Subcutaneous abdominal adipose tissue (tissue), 5 donors: ENCODE results near the gene GRB10.

Experiments used
- H3K27ac ChIP-seq: one replicate; pipeline ENCODE4 v1.7.0; 2013; ENCODE audit warnings: low read depth, mild to moderate bottlenecking, inconsistent platforms, low read length, moderate library complexity
- H3K27me3 ChIP-seq, 5 donors: one replicate each; pipeline ENCODE4 v1.7.0; 2013; ENCODE audit warnings: low read length in 5 of 5, inconsistent platforms in 1 of 5; ENCODE audit not compliant: control insufficient read depth in 5 of 5, insufficient read depth in 4 of 5
- H3K36me3 ChIP-seq, 5 donors: one replicate each; pipeline ENCODE4 v1.7.0; 2013; ENCODE audit warnings: low read length in 5 of 5; ENCODE audit not compliant: control insufficient read depth in 5 of 5, insufficient read depth in 5 of 5
- H3K4me1 ChIP-seq, 5 donors: one replicate each; pipeline ENCODE4 v1.7.0; 2013; ENCODE audit warnings: low read length in 5 of 5, mild to moderate bottlenecking in 3 of 5, moderate library complexity in 1 of 5; ENCODE audit not compliant: control insufficient read depth in 5 of 5, insufficient read depth in 5 of 5
- H3K4me3 ChIP-seq, 5 donors: one replicate each; pipeline ENCODE4 v1.7.0; 2013; ENCODE audit warnings: low read length in 5 of 5, low read depth in 1 of 5
- H3K9ac ChIP-seq, 5 donors: one replicate each; pipeline ENCODE4 v1.7.0; 2013; ENCODE audit warnings: low read length in 5 of 5, mild to moderate bottlenecking in 4 of 5, moderate library complexity in 3 of 5
- H3K9me3 ChIP-seq, 5 donors: one replicate each; pipeline ENCODE4 v1.7.0; 2013; ENCODE audit warnings: low read length in 5 of 5; ENCODE audit not compliant: control insufficient read depth in 5 of 5
- donor health status: healthy.
- donor health status: healthy.
- donor health status: healthy.
- donor health status: healthy.
- donor health status: healthy.

GRB10 gene

GRCh38 chr7:50656141-50656895 lies 126.4 kb downstream of the GRB10 start:
- H3K27me3 ChIP-seq, result no peaks in the 10 kb centered on the region
- H3K4me1 ChIP-seq, result peaks cover 14 to 41% (median 36%) of the 10 kb centered on the region in 5 donors
- H3K4me3 ChIP-seq, result no peak overlapping the region
- no peaks in the 10 kb centered on the region for H3K9me3 ChIP-seq
- peak overlapping the region; percentile 39 for H3K27ac ChIP-seq
- peaks cover 0 to 7% (median 6%) of the 10 kb centered on the region in 5 donors for H3K36me3 ChIP-seq
- peak overlapping the region in 1 of 5 donors; percentile 25 for H3K9ac ChIP-seq

GRCh38 chr7:50655490-50655889 lies 127.2 kb downstream of the GRB10 start:
- H3K36me3 ChIP-seq, result peaks cover 0 to 7% (median 6%) of the 10 kb centered on the region in 5 donors
- H3K9ac ChIP-seq, result no peak overlapping the region
- peaks cover 14 to 41% (median 36%) of the 10 kb centered on the region in 5 donors for H3K4me1 ChIP-seq
- H3K27ac ChIP-seq, result no peak overlapping the region
- H3K27me3 ChIP-seq, result no peaks in the 10 kb centered on the region
- no peaks in the 10 kb centered on the region for H3K9me3 ChIP-seq
- no peak overlapping the region for H3K4me3 ChIP-seq

GRCh38 chr7:50655020-50655419 lies 127.7 kb downstream of the GRB10 start:
- Histone ChIP-seq H3K9ac (no peak overlapping the region), H3K9me3 (no peaks in the 10 kb centered on the region), H3K4me1 (peaks cover 14 to 41% (median 36%) of the 10 kb centered on the region in 5 donors), H3K27me3 (no peaks in the 10 kb centered on the region), H3K27ac (no peak overlapping the region), H3K4me3 (no peak overlapping the region), H3K36me3 (peaks cover 0 to 4% (median 2%) of the 10 kb centered on the region in 5 donors)

- H3K27ac ChIP-seq, result no peak overlapping the region
- H3K36me3 ChIP-seq, result peaks cover 0 to 2% (median 0%) of the 10 kb centered on the region in 5 donors
- no peaks in the 10 kb centered on the region for H3K27me3 ChIP-seq
- H3K4me3 ChIP-seq, result peak overlapping the region in 1 of 5 donors; percentile 6
- no peak overlapping the region for H3K9ac ChIP-seq
- H3K9me3 ChIP-seq, result no peaks in the 10 kb centered on the region
- H3K4me1 ChIP-seq, result peaks cover 14 to 41% (median 36%) of the 10 kb centered on the region in 5 donors
Observed at GRCh38 chr7:50653981-50654425, 128.7 kb downstream of the GRB10 start.

- H3K36me3 ChIP-seq, result peaks cover 0 to 2% (median 0%) of the 10 kb centered on the region in 5 donors
- peaks cover 14 to 39% (median 33%) of the 10 kb centered on the region in 5 donors for H3K4me1 ChIP-seq
- H3K4me3 ChIP-seq, result peak overlapping the region in 4 of 5 donors; percentile 12 to 17 (median 16)
- no peaks in the 10 kb centered on the region for H3K9me3 ChIP-seq
- no peak overlapping the region for H3K9ac ChIP-seq
- H3K27ac ChIP-seq, result no peak overlapping the region
- H3K27me3 ChIP-seq, result no peaks in the 10 kb centered on the region
Observed at GRCh38 chr7:50653126-50653864, 129.4 kb downstream of the GRB10 start.

- no peaks in the 10 kb centered on the region for H3K9me3 ChIP-seq
- no peak overlapping the region for H3K27ac ChIP-seq
- peak overlapping the region in 2 of 5 donors; percentile 12 to 15 for H3K4me3 ChIP-seq
- peaks cover 9 to 31% (median 25%) of the 10 kb centered on the region in 5 donors for H3K4me1 ChIP-seq
- peaks cover 0 to 2% (median 0%) of the 10 kb centered on the region in 5 donors for H3K36me3 ChIP-seq
- H3K27me3 ChIP-seq, result no peaks in the 10 kb centered on the region
- H3K9ac ChIP-seq, result no peak overlapping the region
Observed at GRCh38 chr7:50652400-50653125, 130.1 kb downstream of the GRB10 start.

GRCh38 chr7:50651271-50651989 lies 131.3 kb downstream of the GRB10 start:
- Histone ChIP-seq H3K27ac (no peak overlapping the region), H3K4me3 (no peak overlapping the region), H3K9me3 (no peaks in the 10 kb centered on the region), H3K36me3 (peaks cover 0 to 2% (median 0%) of the 10 kb centered on the region in 5 donors), H3K9ac (no peak overlapping the region), H3K4me1 (peaks cover 4 to 20% (median 17%) of the 10 kb centered on the region in 5 donors), H3K27me3 (no peaks in the 10 kb centered on the region)

- Histone ChIP-seq H3K4me1 (peaks cover 4 to 17% (median 16%) of the 10 kb centered on the region in 5 donors), H3K4me3 (no peak overlapping the region), H3K9ac (no peak overlapping the region), H3K27me3 (no peaks in the 10 kb centered on the region), H3K27ac (no peak overlapping the region), H3K36me3 (peaks cover 0 to 1% (median 0%) of the 10 kb centered on the region in 5 donors), H3K9me3 (no peaks in the 10 kb centered on the region)
Observed at GRCh38 chr7:50650057-50650664, 132.5 kb downstream of the GRB10 start.

GRCh38 chr7:50649259-50649885 lies 133.3 kb downstream of the GRB10 start:
- H3K4me1 ChIP-seq, result peaks cover 4 to 17% (median 16%) of the 10 kb centered on the region in 5 donors
- H3K27ac ChIP-seq, result no peak overlapping the region
- H3K9me3 ChIP-seq, result no peaks in the 10 kb centered on the region

More at GRCh38 chr7:50649259-50649885, 133.3 kb downstream of the GRB10 start:
- Histone ChIP-seq H3K27me3 (no peaks in the 10 kb centered on the region), H3K4me3 (no peak overlapping the region), H3K36me3 (no peaks in the 10 kb centered on the region), H3K9ac (no peak overlapping the region)
